Islet precursor cell (in vitro differentiated cells): ENCODE results near the gene MED23.

Experiments
- DNase-seq: peaks from one replicate; pipeline ENCODE4 v3.0.0-alpha.2; 2018

Gene MED23

GRCh38 chr6:131641554-131641953, 13.5 kb upstream of the MED23 start:
- DNase-seq, result no peak

GRCh38 chr6:131640576-131640975, 12.5 kb upstream of the MED23 start:
- no peak for DNase-seq

- no peak for DNase-seq
Measured at GRCh38 chr6:131640100-131640499, 12.1 kb upstream of the MED23 start.

- no peak for DNase-seq
Measured at GRCh38 chr6:131638013-131638412, 10.0 kb upstream of the MED23 start.

- no peak for DNase-seq
Measured at GRCh38 chr6:131636880-131637792, 9.1 kb upstream of the MED23 start, which contains the start of gene ENPP3. Gene ENPP3, plus strand, starts transcription at chr6:131637302. Its CDS starts 83 bp downstream, at chr6:131637385.

GRCh38 chr6:131635384-131636340, 7.6 kb upstream of the MED23 start:
- no peak for DNase-seq

GRCh38 chr6:131631625-131632289, 3.7 kb upstream of the MED23 start:
- peak; percentile 80 for DNase-seq

- DNase-seq, result no peak
Measured at GRCh38 chr6:131629651-131630050, 1.6 kb upstream of the MED23 start.

GRCh38 chr6:131628726-131629125, 684 bp upstream of the MED23 start:
- no peak for DNase-seq

- DNase-seq, result no peak
Measured at GRCh38 chr6:131615275-131615674, 12.8 kb downstream of the MED23 start.

- no peak for DNase-seq
Measured at GRCh38 chr6:131613296-131613925, 14.6 kb downstream of the MED23 start.

GRCh38 chr6:131602781-131603312, 25.2 kb downstream of the MED23 start:
- DNase-seq, result no peak

- DNase-seq, result no peak
Measured at GRCh38 chr6:131600716-131601115, 27.3 kb downstream of the MED23 start.

- no peak for DNase-seq
Measured at GRCh38 chr6:131597446-131597845, 30.6 kb downstream of the MED23 start.

- no peak for DNase-seq
Measured at GRCh38 chr6:131594074-131594473, 34.0 kb downstream of the MED23 start.

GRCh38 chr6:131592935-131593334, 35.1 kb downstream of the MED23 start:
- DNase-seq, result no peak

GRCh38 chr6:131588643-131589042, 39.4 kb downstream of the MED23 start:
- DNase-seq, result no peak

GRCh38 chr6:131587909-131588308, 40.1 kb downstream of the MED23 start:
- no peak for DNase-seq

GRCh38 chr6:131586543-131586942, 41.5 kb downstream of the MED23 start:
- no peak for DNase-seq

- DNase-seq, result no peak
Measured at GRCh38 chr6:131581523-131581922, 46.5 kb downstream of the MED23 start.

- DNase-seq, result no peak
Measured at GRCh38 chr6:131575834-131576478, 52.1 kb downstream of the MED23 start.

- DNase-seq, result no peak
Measured at GRCh38 chr6:131574686-131575085, 53.4 kb downstream of the MED23 start.
